Mucosa of descending colon (tissue), 3 donors: Measurements from ENCODE around the gene FOXP4. TPM values are rescaled to one million over a fixed set of nuclear protein-coding genes. Genes with fewer than 3 reads are reported as not detected.

ENCODE experiments used
- ATAC-seq: fragments of 200-7000 bp; cut with Tn5 transposase; one replicate; pipeline ENCODE4 v1.9.1; 2020; ENCODE audit warnings: mild to moderate bottlenecking, moderate library complexity
- DNase-seq, 3 donors: peaks; one replicate each; pipeline ENCODE4 v3.0.0-alpha.2; 2020
- H3K36me3 ChIP-seq: fragments of 200-600 bp; one replicate; pipeline ENCODE4 v1.8.0; 2021; ENCODE audit warnings: low read depth, mild to moderate bottlenecking
- H3K4me1 ChIP-seq: fragments of 200-600 bp; one replicate; pipeline ENCODE4 v1.8.0; 2021; ENCODE audit warnings: low read depth, mild to moderate bottlenecking
- H3K4me3 ChIP-seq: fragments of 200-600 bp; one replicate; pipeline ENCODE4 v1.8.0; 2021; ENCODE audit warnings: mild to moderate bottlenecking
- H3K9me3 ChIP-seq: fragments of 200-600 bp; one replicate; pipeline ENCODE4 v1.8.0; 2021; ENCODE audit warnings: mild to moderate bottlenecking
- CTCF ChIP-seq: fragments of 200-600 bp; IDR thresholded peaks from one replicate; pipeline ENCODE4 v1.8.0; 2022; ENCODE audit warnings: antibody characterized with exemption, mild to moderate bottlenecking
- intact Hi-C, 2 donors: fragments of 100-400 bp; cut with DNase I in 1 of 2; cut with micrococcal nuclease in 1 of 2; formaldehyde crosslinking; loops; one replicate each; pipeline versions ENCODE4 v1.11.0 to v1.11.1; 2022; cut with DNase I, micrococcal nuclease
- microRNA-seq: library from miRNA; unstranded; fragments of <30 nt; microRNA quantifications from one replicate; pipeline ENCODE4, GENCODE V29; 2019
- total RNA-seq, 3 donors: library from RNA; stranded (reverse); fragmentation: NEBNext Ultra II Directional in 2 of 3; extraction: Animal tissue kit (Norgen Biotek cat#: 25700) in 2 of 3; gene quantifications; one replicate each; pipeline versions ENCODE4 v1.2.1 to v1.2.4, GENCODE V29; 2021 to 2023
- donor health status: DM: no; HTN: no; CAD: no; lungs with moderate emphysema.
- donor health status: DM: no; HTN: no; CAD: no.
- donor health status: DM: no; HTN: yes; CAD: no.

The FOXP4 gene
- total RNA-seq, 3 donors from 2014 or later = 31.5 to 34.9 (median 33.8) TPM

- no peaks in the 10 kb centered on the region for H3K4me1 ChIP-seq
- ATAC-seq (no peak), DNase-seq (no peak)
- no peak for TF ChIP-seq CTCF
- intact Hi-C loops = no loop called here
- no peak overlapping the region for H3K4me3 ChIP-seq
- H3K36me3 ChIP-seq = no peaks in the 10 kb centered on the region
- H3K9me3 ChIP-seq = no peaks in the 10 kb centered on the region
Observed at GRCh38 chr6:41650120-41650519, 103.9 kb downstream of the FOXP4 start.

- H3K4me1 ChIP-seq = no peaks in the 10 kb centered on the region
- TF ChIP-seq CTCF = no peak
- H3K4me3 ChIP-seq = no peak overlapping the region
- ATAC-seq = no peak
- no peaks in the 10 kb centered on the region for H3K36me3 ChIP-seq
- H3K9me3 ChIP-seq = no peaks in the 10 kb centered on the region
- intact Hi-C loops = no loop called here
- no peak for DNase-seq
Observed at GRCh38 chr6:41651246-41651961, 105.2 kb downstream of the FOXP4 start.

Small RNA genes within 50 kb of the gene (microRNA-seq; reads per million reads assigned to microRNA genes)
- not detected for gene MIR4641

Other genes starting within 250 kb of the FOXP4 start
- gene NCR2, start 210.8 kb upstream of the FOXP4 start, total RNA-seq = under 1 TPM in 1 of 3 donors, not detected in 2; 0.25 TPM
- 1 to 10 TPM in 2 of 3 donors, under 1 TPM in 1; 0.96 to 2.2 (median 2.1) TPM for gene MDFI, start 92.1 kb downstream of the FOXP4 start, total RNA-seq
- 10 to 100 TPM; 35.2 to 44.5 (median 40.2) TPM for gene TFEB, start 189.2 kb downstream of the FOXP4 start, total RNA-seq
- not detected for gene PGC, start 201.0 kb downstream of the FOXP4 start, total RNA-seq
- gene FRS3, start 233.5 kb downstream of the FOXP4 start, total RNA-seq = 1 to 10 TPM; 3.6 to 7.9 (median 4.6) TPM
- 1 to 10 TPM; 2.7 to 6.7 (median 6.1) TPM for gene PRICKLE4, start 234.4 kb downstream of the FOXP4 start, total RNA-seq
- 100 to 1,000 TPM in 1 of 3 donors, 10 to 100 TPM in 2; 96.9 to 116 (median 96.9) TPM for gene TOMM6, start 241.3 kb downstream of the FOXP4 start, total RNA-seq